ENCODE measurements around the gene CMAS. TPM values are rescaled to one million over a fixed set of nuclear protein-coding genes. Genes with fewer than 3 reads are reported as not detected.

The CMAS gene
- total RNA-seq, 1 donor, result 25.0 TPM

GRCh38 chr12:22034709-22035506 lies 11.1 kb upstream of the CMAS start:
- no peak overlapping the region for H3K4me3 ChIP-seq (ENCODE audit: low read depth, low read length)
- TF ChIP-seq CTCF (IDR thresholded peaks at IDR 0.05; ENCODE audit: insufficient read depth, low read length), result no peak
- DNase-seq (ENCODE audit: low read depth), result peak; percentile 58

GRCh38 chr12:22037947-22038346 lies 8.1 kb upstream of the CMAS start:
- no peak for TF ChIP-seq CTCF (IDR thresholded peaks at IDR 0.05; ENCODE audit: insufficient read depth, low read length)

GRCh38 chr12:22038734-22039133 lies 7.3 kb upstream of the CMAS start:
- TF ChIP-seq CTCF (IDR thresholded peaks at IDR 0.05; ENCODE audit: insufficient read depth, low read length), result no peak
- no peak overlapping the region for H3K4me3 ChIP-seq (ENCODE audit: low read depth, low read length)
- DNase-seq (ENCODE audit: low read depth), result no peak

More at GRCh38 chr12:22037947-22038346, 8.1 kb upstream of the CMAS start:
- DNase-seq (ENCODE audit: low read depth), result no peak
- no peak overlapping the region for H3K4me3 ChIP-seq (ENCODE audit: low read depth, low read length)

- no peak for TF ChIP-seq CTCF (IDR thresholded peaks at IDR 0.05; ENCODE audit: insufficient read depth, low read length)
- no peak for DNase-seq (ENCODE audit: low read depth)
Observed at GRCh38 chr12:22039361-22039760, 6.7 kb upstream of the CMAS start.

GRCh38 chr12:22042976-22043669 lies 2.9 kb upstream of the CMAS start:
- DNase-seq (ENCODE audit: low read depth), result peak; percentile 60
- no peak for TF ChIP-seq CTCF (IDR thresholded peaks at IDR 0.05; ENCODE audit: insufficient read depth, low read length)

More at GRCh38 chr12:22039361-22039760, 6.7 kb upstream of the CMAS start:
- H3K4me3 ChIP-seq (ENCODE audit: low read depth, low read length), result no peak overlapping the region

GRCh38 chr12:22043943-22044342 lies 2.1 kb upstream of the CMAS start:
- no peak for TF ChIP-seq CTCF (IDR thresholded peaks at IDR 0.05; ENCODE audit: insufficient read depth, low read length)
- DNase-seq (ENCODE audit: low read depth), result no peak

More at GRCh38 chr12:22042976-22043669, 2.9 kb upstream of the CMAS start:
- no peak overlapping the region for H3K4me3 ChIP-seq (ENCODE audit: low read depth, low read length)

More at GRCh38 chr12:22043943-22044342, 2.1 kb upstream of the CMAS start:
- no peak overlapping the region for H3K4me3 ChIP-seq (ENCODE audit: low read depth, low read length)

Data from fibroblast of the aortic adventitia (primary cell).